Stimulated activated CD8-positive, alpha-beta memory T cell treated with anti-CD3 and anti-CD28 coated beads, Interleukin-12 subunit alpha, Interleukin-12 subunit beta, amount 100 ng/mL, for 4 hours (primary cell): Measurements from ENCODE around the gene PTRH1.

Experiments used
- DNase-seq: peaks from one replicate; pipeline ENCODE4 v3.0.0-alpha.2; 2020; ENCODE audit warnings: low read depth

PTRH1 gene

DNA sequence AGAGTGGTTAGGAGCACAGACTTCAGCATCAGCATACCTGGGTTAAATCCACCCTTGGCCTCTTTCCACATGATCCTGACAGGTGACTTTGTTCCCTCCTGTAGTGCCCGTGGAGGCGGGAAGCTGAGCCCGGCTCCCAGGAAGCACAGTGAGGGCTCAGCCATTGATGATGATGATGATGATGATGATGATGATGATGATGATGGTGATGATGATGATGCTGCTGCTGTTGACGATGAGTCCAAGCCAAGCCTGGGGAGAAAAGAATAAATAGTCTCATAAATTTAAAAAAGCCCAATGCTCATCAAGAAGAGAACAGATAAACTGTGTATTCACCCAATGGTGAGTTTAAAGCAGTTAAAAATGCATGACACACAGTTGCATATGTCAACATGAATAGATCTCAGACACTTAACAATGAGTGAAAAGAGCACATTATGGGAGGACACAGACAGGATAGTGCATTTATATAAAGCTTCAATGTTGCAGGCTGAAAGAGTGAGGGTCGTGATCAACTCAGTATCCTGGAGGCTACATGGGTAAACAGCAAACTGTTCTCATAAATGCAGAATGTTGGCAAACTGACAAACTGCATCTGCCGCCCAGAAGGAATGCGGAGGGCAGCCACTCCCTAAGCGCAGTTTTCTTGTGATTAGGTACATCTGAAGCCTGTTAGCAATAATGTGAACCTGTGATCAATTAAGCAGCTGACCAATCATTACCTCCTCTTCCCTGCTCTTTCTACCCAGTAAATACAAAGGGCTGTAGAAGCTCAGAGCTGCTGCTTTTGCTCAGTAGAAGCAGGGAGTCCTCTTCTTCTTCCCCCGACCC lies 20.4 kb downstream of the PTRH1 start:
- DNase-seq: no peak

DNA sequence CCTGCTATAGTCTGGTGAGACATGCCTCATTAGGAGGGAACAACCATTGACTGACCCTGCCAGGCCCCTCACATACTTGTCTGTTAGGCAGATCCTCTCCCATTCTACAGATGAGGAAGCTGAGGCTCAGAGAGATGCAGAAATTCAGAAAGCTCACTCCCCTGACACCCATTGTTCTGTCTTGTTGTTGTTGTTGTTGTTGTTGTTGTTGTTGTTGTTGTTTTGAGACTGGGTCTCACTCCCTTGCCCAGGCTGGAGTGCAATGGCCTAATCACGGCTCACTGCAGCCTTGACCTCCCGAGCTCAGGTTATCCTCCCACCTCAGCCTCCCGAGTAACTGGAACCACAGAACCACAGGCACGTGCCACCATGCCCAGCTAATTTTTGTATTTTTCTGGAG lies 21.8 kb downstream of the PTRH1 start:
- DNase-seq: no peak

DNA sequence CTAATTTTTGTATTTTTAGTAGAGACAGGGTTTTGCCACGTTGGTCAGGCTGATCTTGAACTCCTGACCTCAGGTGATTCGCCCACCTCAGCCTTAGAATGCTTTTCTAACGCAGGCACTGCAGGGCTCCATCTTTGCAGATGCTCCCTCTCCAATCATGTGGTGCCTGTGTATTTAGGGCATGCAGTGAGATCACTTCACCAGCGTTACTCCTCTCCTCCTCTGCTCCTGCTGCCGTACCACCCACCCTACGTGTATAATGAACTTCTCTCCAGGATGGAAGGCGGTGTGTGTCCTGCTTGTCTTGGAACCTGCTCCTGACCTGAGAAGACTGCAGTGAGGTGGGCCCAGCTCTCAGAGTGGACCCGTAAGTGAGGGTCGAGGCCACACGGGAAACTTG lies 22.3 kb downstream of the PTRH1 start:
- DNase-seq: no peak

DNA sequence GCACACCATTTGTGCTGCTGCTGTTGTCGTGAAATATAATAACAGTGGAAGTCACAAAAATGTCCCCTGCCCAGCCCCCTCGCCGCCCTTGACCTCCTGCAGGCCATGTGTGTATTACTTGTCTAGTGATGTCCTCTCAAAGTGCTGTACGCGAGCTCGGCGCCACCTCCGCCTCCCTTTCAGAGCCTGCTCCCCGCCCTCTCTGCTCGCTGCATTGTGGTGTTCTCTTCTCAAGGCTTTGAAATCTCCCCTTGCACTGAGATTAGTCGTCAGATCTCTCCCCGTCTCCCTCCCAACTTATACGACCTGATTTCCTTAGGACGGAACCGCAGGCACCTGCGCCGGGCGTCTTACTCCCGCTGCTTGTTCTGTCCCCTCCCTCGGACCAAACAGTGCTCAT lies 23.4 kb downstream of the PTRH1 start:
- no peak for DNase-seq

DNA sequence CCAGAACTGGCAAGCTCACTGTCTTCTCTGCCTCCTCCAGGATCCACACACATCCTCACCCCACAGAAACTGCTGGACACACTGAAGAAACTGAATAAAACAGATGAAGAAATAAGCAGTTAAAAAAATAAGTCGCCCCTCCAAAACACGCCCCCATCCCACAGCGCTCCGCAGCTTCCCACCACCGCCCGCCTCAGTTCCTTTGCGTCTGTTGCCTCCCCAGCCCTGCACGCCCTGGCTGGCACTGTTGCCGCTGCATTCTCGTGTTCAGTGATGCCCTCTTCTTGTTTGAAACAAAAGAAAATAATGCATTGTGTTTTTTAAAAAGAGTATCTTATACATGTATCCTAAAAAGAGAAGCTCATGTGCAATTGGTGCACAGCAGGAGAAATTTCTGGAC lies 24.7 kb downstream of the PTRH1 start:
- no peak for DNase-seq

DNA sequence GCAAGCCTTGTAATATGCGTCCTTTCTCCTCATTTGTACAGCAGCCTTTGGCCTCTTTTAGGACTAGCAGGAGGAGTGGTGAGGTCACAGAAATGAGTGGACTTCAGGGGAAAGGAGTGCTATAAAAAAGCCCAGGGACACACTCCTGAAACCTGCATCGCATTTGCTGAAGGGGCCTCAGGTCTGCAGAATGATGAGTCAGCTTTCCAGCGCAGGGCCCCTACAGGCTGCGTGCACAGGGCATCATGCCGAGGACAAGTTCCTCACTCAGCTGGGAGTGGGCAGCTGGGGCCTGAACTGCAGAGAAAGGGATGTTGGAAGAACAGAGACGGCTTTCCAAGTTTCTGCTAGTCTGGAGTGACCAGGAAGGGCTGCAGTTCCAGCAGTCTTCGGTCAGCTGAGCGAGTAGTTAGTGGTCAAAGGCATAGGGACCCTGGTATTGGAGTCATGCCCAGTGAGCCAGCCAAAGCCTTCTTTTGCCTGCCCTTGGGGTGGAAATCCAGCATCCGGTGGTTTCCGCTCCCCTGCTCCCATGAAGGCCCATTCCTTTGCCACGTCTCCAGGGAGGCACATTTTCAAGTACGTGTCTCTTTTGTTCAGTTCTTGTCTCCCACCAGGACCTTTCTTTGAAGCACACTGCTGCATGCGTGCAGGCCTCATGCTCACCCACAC lies 26.0 kb downstream of the PTRH1 start:
- DNase-seq: no peak

DNA sequence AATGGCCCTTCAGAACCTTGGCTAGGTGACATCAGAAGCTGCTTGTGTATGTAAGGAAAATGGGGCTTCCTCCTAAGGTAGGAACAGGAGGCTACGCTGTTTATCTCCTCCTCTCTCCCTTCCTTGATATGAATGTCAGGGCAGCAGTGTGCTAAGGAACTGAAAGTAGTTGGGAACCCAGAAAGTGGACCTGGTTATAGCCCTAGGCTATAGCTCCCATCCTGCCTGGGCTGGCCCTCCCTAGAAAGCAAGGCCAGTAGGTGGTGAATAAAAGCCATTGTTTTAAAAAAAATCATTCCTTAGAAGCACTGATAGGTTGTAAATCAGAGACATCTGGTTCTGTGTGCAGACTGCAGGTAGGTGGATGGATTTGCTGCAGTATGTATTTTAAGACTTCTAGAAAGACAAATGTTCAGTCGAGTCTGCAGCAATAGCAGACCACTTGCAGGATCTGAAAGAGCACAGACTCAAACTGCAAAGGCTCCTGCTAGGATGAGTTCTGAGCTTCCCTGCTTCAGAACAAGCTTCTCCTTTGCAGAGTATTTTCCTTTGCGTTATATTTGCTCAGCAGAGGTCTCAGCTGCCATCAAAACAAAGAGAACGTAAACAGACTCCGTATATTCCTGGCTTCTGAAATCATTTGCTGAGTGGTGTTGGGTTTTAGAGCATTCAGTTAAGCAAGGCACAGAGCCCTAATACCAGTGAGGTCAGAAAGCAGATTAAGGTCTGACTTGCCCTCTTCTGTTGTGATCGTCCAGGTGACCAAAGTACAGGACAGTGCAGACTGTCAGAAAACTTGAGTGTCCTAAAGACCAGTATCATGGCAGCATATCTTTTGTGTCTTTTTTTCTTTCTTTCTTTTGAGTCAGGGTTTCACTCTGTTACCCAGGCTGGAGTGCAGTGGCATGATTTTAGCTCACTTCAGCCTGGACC lies 28.7 kb downstream of the PTRH1 start:
- DNase-seq: no peak

DNA sequence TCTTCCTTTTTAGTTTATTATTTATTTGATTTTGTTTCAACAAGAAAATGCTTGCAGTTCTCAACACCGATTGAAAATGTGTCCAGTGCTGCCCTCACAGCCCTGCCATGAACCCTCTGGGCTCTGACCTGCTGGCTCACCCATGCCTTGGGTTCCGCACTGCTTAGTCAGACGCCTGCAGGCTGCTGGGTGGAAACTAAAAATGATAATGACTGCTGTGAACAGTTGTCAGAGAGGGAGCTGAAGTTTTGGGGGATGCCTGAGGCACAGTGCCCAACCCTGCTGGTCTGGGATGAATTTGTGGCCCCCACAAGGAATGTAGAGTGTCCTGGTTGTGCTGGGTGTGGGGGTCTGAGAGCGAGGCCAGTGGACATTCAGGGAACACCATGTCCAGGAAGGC lies 30.9 kb downstream of the PTRH1 start:
- DNase-seq: no peak

DNA sequence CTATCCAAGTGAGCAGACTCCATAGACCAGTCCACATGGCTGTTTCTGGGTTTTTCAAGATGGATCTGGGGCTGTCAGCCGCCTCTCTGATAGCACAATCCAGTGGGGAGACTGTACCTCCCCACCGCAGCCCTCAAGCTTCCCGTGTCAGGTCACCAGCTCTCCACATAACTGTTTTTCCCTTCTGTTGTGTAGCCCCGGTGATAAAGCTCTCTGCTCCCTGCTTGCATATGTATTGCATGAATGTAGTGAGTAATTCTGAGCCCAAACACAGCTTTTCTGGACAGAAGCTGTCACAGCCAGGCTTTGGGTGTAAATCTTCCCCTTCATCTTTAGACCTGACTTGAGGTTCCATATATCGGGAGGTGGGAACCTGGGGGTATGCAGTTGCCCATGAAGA lies 31.7 kb downstream of the PTRH1 start:
- DNase-seq: no peak

DNA sequence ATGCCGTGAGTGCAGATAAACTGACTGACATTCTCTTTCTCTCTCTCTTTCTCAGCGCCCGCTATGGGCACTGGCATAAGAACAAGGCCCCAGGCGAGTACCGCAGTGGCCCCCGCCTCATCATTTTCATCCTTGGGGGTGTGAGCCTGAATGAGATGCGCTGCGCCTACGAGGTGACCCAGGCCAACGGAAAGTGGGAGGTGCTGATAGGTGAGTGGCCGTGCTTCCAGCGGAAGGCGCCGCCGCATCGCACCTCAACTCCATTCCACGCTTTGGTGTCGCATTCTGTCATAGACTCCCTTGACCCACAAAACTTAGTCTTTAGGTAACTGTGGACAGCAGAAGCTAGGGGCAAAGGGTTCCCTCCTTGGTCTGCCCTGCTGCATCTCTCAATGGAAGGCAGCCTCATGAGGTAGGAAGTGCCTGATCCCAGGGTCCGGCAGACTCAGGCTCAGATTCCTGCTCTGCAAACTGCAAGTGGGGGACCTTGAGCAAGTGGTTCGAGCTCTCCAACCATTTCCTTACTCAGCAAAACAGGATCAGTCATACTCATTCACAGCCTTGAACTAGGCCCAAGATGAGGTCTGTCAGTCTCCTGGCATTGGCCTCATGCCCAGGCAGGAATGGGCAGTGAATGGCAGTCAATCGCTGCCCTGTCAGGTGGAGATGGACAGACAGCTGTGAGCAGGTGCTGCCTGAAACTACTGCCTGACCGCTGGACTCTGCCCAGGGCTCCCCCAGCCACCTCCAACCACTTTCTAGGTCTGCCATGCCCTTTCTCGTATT lies 32.9 kb downstream of the PTRH1 start:
- no peak for DNase-seq

DNA sequence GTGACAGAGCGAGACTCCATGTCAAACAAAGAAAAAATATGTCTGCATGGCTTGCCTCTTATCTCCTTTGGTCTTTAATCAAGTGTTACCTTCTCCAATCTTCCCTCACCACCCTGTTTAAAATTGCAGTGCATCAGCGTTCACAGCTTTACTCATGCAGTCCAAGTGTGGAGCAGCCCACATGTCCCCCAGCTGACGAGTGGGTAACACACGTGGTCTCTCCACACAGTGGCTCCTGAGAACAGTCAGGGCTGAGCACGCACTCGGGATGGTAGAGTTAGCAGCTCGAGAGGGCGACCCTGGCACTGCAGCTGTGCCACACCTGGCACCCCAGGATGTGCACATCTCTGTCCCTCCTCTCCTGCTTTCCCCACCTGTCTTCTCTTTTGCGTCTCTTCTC lies 34.6 kb downstream of the PTRH1 start:
- no peak for DNase-seq

DNA sequence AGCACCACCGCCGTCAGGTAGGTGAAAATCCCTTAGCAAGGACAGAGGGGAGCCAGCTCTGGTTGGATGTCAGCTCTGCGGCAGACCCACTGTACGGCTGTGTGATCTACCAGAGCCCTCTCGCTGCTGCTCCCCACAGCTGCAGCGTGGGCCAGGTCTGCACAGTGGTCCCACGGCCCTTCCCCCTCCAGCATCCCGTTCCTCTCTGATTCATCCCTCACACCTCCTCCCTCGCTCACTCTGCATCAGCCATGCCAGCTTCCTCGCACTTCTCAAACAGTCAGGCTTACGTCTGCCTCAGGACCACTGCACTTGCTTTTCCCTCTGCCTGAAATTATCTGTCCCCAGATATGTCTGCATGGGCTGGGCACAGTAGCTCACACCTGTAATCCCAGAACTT lies 35.2 kb downstream of the PTRH1 start:
- DNase-seq: no peak

DNA sequence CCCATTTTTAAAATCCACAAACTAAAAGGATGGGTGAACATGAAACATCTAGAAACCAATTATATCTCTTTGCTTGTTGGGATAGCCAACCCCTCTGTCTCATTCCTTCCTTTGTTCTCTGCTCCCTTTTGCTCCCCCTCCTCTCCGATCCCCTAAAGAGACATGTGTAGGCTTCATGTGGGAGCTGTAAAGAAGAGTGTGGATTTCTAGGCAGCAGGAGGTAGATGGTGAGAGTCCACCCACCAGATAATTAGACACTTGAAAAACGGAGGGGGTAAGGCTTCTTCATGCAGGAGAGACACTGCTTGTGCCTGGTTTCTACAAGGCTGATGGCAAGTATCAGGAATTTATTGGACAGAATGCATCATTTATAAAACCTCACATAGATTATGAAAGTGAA lies 36.0 kb downstream of the PTRH1 start:
- no peak for DNase-seq

DNA sequence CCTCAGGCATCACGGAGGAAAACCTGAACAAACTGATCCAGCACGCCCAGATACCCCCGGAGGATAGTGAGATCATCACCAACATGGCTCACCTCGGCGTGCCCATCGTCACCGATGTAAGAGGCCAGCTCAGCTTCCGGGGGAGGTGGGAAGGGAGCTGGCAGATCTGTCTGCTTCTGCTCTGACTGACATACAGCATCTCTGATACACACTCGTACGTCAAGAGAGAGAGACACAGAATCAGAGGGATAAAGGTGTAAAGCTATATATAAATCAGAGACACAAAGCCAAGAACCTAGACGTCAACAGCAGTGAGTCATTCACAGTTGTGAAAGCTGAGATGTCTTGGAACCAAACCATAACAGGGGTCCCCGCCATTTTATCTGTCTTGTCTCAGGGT lies 38.8 kb downstream of the PTRH1 start:
- DNase-seq: no peak

DNA sequence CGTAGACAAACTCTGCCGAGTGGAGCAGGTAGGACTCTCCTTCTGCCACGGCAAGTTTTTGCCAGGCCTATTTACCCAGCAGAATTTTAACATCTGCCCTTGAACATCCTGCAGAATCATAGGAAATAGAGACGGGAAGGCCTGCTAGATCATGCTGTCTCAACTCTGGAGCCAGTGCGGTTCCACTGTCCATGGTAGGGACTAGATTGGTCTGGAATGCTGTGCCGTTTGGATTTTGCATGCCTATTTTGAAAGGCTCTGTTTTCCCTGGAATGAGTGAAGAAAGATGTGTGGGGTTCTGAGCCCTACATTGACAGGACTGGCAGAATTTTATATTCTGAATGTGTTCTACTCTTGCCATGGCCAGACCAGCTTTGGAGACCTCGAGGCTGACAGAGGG lies 42.2 kb downstream of the PTRH1 start:
- DNase-seq: no peak

DNA sequence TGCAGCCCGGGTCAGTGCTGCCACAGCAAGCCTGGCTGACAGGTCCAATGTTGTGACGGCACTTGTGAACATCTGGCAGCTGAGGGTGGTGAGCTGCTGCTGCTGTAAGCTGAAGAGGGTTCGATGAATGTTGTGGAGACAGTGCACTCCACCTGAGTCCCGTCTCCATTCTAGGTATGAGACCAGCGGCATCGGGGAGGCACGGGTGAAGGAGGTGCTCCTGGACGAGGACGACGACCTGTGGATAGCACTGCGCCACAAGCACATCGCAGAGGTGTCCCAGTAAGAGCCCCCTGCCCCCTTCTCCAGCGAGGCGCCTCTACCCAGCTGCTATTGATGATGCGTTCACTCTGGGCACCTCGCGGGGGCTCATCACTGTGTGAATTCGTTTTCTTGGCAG lies 47.6 kb downstream of the PTRH1 start:
- DNase-seq: no peak

DNA sequence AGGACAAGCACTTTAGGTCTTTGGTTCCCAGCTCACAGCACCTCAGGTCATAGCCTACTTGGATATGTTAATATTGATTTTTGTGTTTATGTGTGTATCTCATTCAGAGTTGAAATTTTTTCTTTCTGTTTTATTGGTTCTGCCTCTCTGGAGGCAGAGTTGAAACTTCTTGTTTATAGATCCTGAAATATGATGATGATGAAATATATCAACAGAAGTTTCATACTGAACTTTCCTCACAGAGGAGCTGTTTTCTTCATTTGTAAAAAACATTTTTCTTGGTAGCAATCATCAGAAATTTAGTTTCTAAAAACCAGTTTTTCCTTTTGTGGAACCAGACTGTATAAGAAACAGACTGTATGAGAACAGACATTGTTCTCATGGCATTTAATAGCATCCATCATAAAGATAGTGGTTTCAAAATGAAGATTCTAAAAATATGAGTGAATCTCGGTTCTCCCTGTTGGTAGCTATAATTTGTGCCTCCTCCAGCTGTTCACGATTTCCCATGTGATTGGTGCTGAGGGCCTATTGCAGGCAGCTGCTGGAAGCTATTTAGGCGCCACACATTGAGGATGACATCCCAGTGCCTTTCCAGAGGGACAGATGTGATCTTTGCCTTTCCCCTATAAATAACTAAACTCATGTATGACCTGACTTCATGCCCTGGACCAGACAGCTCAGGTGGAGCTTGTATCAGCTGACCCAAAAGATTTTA lies 48.2 kb downstream of the PTRH1 start:
- no peak for DNase-seq

DNA sequence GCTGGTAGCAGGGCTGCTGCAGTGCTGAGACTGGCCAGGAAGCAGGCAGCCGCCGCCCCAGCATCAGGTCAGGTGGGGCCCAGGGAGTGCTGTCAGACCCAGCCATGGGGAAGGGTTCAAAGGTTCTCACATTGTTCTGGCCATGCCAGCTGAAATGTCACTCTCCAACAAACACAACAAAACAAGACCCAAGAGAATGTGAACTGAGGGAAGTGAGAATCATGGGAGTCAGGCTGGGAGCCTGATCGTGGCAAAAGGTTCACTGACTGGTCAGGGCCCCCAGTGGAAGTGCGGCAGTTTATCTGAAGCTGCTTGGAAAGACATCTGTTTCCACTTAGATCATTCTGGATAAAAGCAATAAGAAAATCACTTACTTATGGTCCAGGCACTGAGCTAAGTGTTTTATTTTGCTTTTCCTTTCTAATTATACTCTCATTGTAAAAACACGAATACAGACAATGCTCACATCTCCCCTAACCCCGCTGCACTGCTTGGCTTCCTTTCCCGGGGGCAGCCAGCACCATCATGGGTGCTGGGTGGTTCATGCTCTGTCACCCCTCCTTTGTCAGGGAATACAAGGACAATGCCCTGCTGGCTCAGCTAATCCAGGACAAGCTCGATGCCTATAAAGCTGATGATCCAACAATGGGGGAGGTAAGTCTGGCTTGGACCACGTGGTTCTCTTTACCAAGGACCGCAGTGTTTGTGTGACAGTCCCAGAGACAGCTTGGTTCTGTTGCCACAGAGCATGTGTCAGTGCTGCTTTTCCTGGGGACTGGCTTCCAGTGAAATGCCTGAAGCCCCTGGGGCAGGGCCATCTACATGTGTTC lies 50.6 kb downstream of the PTRH1 start:
- DNase-seq: no peak

DNA sequence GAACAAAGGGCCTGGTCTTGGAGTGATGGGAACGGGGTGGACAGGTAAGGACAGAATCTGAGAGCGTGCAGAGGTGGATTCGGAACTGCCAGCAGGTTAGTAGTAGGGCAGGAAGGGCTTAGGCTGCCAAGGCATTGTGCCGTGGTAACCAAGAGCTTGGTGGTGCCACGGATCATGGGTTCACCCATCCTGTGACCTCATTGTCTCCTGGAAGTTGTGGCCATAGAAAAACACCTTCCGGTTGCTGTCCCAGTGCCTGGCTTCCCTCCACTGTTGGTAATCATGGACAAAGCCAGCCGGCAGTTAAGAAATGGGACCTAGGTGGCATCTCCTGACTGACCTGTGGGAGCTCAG lies 51.2 kb downstream of the PTRH1 start:
- DNase-seq: no peak
